OCI-LY3 (cell line): Measurements from ENCODE around the gene CCNQ.

Experiments
- EZH2phosphoT487 ChIP-seq: fragments of 200-600 bp; shearing (Covaris generic); IDR thresholded peaks from 2 replicates; pipeline ENCODE4 v1.6.1; 2018; ENCODE audit warnings: antibody characterized with exemption, mixed run types, low read depth
- TF ChIP-seq, protein P1 (sequence below): fragments of 200-600, 300-600 bp; sonication (generic); IDR thresholded peaks from 2 replicates; pipeline ENCODE4 v1.5.1; 2014; ENCODE audit warnings: antibody characterized with exemption, low read length, low read depth

DNA sequence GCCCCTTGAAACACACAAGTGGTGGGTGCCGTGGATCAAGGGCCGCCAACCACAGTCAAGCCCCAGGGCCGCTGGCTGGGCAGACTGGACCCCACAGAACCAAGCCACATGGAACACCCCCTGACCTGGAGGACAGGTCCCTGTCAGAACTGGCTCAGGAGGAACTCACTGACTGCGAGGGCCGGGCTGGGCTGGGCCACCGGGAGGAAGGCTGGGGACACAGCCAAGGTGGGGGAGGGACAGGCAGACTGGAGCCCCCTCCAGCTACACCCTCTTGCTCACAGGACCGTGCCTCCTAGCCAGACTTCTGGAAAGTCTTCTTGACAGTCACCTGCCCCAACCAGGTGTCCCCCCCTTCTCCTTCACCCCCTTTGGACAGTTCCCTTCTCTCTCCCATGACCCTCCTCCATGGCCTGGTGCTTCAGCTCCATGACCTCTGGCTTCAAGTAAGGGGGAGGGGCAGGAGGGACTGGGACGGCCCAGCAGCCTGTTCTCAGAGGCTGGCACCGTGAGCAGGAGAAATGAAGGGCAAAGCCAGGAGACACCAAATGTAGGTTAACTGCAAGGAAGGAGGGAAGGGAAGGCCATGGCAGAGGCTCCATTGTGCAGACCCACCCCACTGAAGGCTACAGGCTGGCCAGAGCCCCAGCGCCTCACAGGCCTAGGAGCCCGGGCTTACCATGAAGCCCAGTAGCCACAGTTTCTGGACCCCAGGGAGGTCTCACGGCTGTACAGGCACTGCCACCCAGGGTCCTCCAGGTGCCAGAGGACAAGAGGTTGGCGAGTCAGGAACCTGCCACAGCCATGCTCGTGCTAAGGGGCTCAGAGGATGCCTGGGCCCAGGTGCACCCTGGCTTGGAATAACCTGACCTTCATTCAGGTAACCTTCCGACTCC, 25.5 kb upstream of the CCNQ start:
- TF ChIP-seq, protein P1, sequence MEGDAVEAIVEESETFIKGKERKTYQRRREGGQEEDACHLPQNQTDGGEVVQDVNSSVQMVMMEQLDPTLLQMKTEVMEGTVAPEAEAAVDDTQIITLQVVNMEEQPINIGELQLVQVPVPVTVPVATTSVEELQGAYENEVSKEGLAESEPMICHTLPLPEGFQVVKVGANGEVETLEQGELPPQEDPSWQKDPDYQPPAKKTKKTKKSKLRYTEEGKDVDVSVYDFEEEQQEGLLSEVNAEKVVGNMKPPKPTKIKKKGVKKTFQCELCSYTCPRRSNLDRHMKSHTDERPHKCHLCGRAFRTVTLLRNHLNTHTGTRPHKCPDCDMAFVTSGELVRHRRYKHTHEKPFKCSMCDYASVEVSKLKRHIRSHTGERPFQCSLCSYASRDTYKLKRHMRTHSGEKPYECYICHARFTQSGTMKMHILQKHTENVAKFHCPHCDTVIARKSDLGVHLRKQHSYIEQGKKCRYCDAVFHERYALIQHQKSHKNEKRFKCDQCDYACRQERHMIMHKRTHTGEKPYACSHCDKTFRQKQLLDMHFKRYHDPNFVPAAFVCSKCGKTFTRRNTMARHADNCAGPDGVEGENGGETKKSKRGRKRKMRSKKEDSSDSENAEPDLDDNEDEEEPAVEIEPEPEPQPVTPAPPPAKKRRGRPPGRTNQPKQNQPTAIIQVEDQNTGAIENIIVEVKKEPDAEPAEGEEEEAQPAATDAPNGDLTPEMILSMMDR, result no peak
- no peak for TF ChIP-seq EZH2phosphoT487
